Adipocyte (in vitro differentiated cells): ENCODE data around the gene PSD.

Experiments
- DNase-seq: peaks from one replicate; pipeline ENCODE4 v3.0.0-alpha.2; 2015; ENCODE audit warnings: low read depth
- H3K27me3 ChIP-seq: replicated peaks from 2 replicates; pipeline ENCODE4 v1.7.0; 2013; ENCODE audit warnings: mild to moderate bottlenecking, low read length, moderate library complexity; ENCODE audit not compliant: control insufficient read depth, insufficient read depth
- H3K36me3 ChIP-seq: 2 replicates; pipeline ENCODE4 v1.7.0; 2013; ENCODE audit warnings: low read length, mild to moderate bottlenecking, moderate library complexity; ENCODE audit not compliant: control insufficient read depth, insufficient read depth, severe bottlenecking
- H3K4me1 ChIP-seq: 2 replicates; pipeline ENCODE4 v1.7.0; 2013; ENCODE audit warnings: mild to moderate bottlenecking, low read length, moderate library complexity; ENCODE audit not compliant: control insufficient read depth, insufficient read depth
- H3K4me3 ChIP-seq: 2 replicates; pipeline ENCODE4 v1.7.0; 2013; ENCODE audit warnings: mild to moderate bottlenecking, low read length, moderate library complexity
- H3K9ac ChIP-seq: 2 replicates; pipeline ENCODE4 v1.7.0; 2013; ENCODE audit warnings: mild to moderate bottlenecking, low read length, moderate library complexity
- H3K9me3 ChIP-seq: 2 replicates; pipeline ENCODE4 v1.7.0; 2013; ENCODE audit warnings: mild to moderate bottlenecking, low read length, moderate library complexity; ENCODE audit not compliant: control insufficient read depth

The PSD gene

GRCh38 chr10:102400598-102401341 lies 17.8 kb downstream of the PSD start:
- H3K9me3 ChIP-seq, result no peaks in the 10 kb centered on the region
- no peaks in the 10 kb centered on the region for H3K27me3 ChIP-seq
- peaks cover 20% of the 10 kb centered on the region for H3K4me1 ChIP-seq
- no peak overlapping the region for H3K4me3 ChIP-seq
- H3K9ac ChIP-seq, result no peak overlapping the region
- peaks cover 24% of the 10 kb centered on the region for H3K36me3 ChIP-seq
- DNase-seq, result no peak

GRCh38 chr10:102400076-102400475 lies 18.5 kb downstream of the PSD start:
- Histone ChIP-seq H3K36me3 (peaks cover 24% of the 10 kb centered on the region), H3K4me1 (peaks cover 20% of the 10 kb centered on the region), H3K9me3 (no peaks in the 10 kb centered on the region)

GRCh38 chr10:102399217-102400021 lies 19.2 kb downstream of the PSD start:
- peak overlapping the region; percentile 83 for H3K9ac ChIP-seq
- peaks cover 24% of the 10 kb centered on the region for H3K36me3 ChIP-seq
- no peaks in the 10 kb centered on the region for H3K27me3 ChIP-seq
- peak; percentile 94 for DNase-seq
- H3K9me3 ChIP-seq, result no peaks in the 10 kb centered on the region
- peak overlapping the region; percentile 73 for H3K4me3 ChIP-seq
- peaks cover 24% of the 10 kb centered on the region for H3K4me1 ChIP-seq

More at GRCh38 chr10:102400076-102400475, 18.5 kb downstream of the PSD start:
- Histone ChIP-seq H3K27me3 (no peaks in the 10 kb centered on the region), H3K9ac (peak overlapping the region; percentile 83), H3K4me3 (no peak overlapping the region)
- no peak for DNase-seq

- H3K4me3 ChIP-seq, result peak overlapping the region; percentile 73
- DNase-seq, result no peak
Observed at GRCh38 chr10:102398172-102399020, 20.2 kb downstream of the PSD start.

GRCh38 chr10:102397222-102398171 lies 21.1 kb downstream of the PSD start:
- H3K9ac ChIP-seq, result no peak overlapping the region
- H3K4me1 ChIP-seq, result peaks cover 29% of the 10 kb centered on the region
- no peak for DNase-seq
- peaks cover 24% of the 10 kb centered on the region for H3K36me3 ChIP-seq
- no peaks in the 10 kb centered on the region for H3K27me3 ChIP-seq
- no peak overlapping the region for H3K4me3 ChIP-seq
- H3K9me3 ChIP-seq, result no peaks in the 10 kb centered on the region

More at GRCh38 chr10:102398172-102399020, 20.2 kb downstream of the PSD start:
- peak overlapping the region; percentile 83 for H3K9ac ChIP-seq
- no peaks in the 10 kb centered on the region for H3K9me3 ChIP-seq
- no peaks in the 10 kb centered on the region for H3K27me3 ChIP-seq
- peaks cover 24% of the 10 kb centered on the region for H3K36me3 ChIP-seq
- peaks cover 28% of the 10 kb centered on the region for H3K4me1 ChIP-seq

- Histone ChIP-seq H3K36me3 (peaks cover 19% of the 10 kb centered on the region), H3K4me3 (peak overlapping the region; percentile 91)
- no peak for DNase-seq
Observed at GRCh38 chr10:102396730-102397151, 21.8 kb downstream of the PSD start.

GRCh38 chr10:102396317-102396650 lies 22.3 kb downstream of the PSD start:
- H3K27me3 ChIP-seq, result no peaks in the 10 kb centered on the region
- H3K4me1 ChIP-seq, result peaks cover 29% of the 10 kb centered on the region
- H3K4me3 ChIP-seq, result peak overlapping the region; percentile 91
- H3K9me3 ChIP-seq, result no peaks in the 10 kb centered on the region
- H3K9ac ChIP-seq, result peak overlapping the region; percentile 86
- no peak for DNase-seq
- peaks cover 14% of the 10 kb centered on the region for H3K36me3 ChIP-seq

More at GRCh38 chr10:102396730-102397151, 21.8 kb downstream of the PSD start:
- H3K9ac ChIP-seq, result peak overlapping the region; percentile 86
- no peaks in the 10 kb centered on the region for H3K9me3 ChIP-seq
- peaks cover 29% of the 10 kb centered on the region for H3K4me1 ChIP-seq
- H3K27me3 ChIP-seq, result no peaks in the 10 kb centered on the region

GRCh38 chr10:102395400-102396316 lies 22.9 kb downstream of the PSD start, which contains the start of gene NFKB2:
Gene NFKB2 (plus strand): TSS chr10:102395705. CDS start chr10:102395960, 255 bp downstream.
- Histone ChIP-seq H3K36me3 (peaks cover 9% of the 10 kb centered on the region), H3K9me3 (no peaks in the 10 kb centered on the region), H3K9ac (peak within 1 kb of the TSS; percentile 87), H3K4me3 (peak within 1 kb of the TSS; percentile 91), H3K4me1 (peaks cover 29% of the 10 kb centered on the region), H3K27me3 (no peaks in the 10 kb centered on the region)
- peak; percentile 97 for DNase-seq

GRCh38 chr10:102394801-102395399 lies 23.7 kb downstream of the PSD start:
- DNase-seq, result peak; percentile 67

More at GRCh38 chr10:102394801-102395399, 23.7 kb downstream of the PSD start:
- H3K36me3 ChIP-seq, result peaks cover 9% of the 10 kb centered on the region
- peaks cover 29% of the 10 kb centered on the region for H3K4me1 ChIP-seq
- no peaks in the 10 kb centered on the region for H3K27me3 ChIP-seq
- peak overlapping the region; percentile 87 for H3K9ac ChIP-seq
- peak overlapping the region; percentile 91 for H3K4me3 ChIP-seq
- no peaks in the 10 kb centered on the region for H3K9me3 ChIP-seq
